GM19328 (cell line): ENCODE data around the gene TBL1XR1.
A peak's percentile ranks its signal among the peaks of the same experiment; 100 is the strongest.

Source experiments
- ATAC-seq: cut with Tn5 transposase; IDR thresholded peaks from one replicate; pipeline ENCODE4 v1.9.1; 2021; ENCODE audit warnings: mild to moderate bottlenecking, moderate library complexity; ENCODE audit not compliant: unreplicated experiment

Gene TBL1XR1

DNA sequence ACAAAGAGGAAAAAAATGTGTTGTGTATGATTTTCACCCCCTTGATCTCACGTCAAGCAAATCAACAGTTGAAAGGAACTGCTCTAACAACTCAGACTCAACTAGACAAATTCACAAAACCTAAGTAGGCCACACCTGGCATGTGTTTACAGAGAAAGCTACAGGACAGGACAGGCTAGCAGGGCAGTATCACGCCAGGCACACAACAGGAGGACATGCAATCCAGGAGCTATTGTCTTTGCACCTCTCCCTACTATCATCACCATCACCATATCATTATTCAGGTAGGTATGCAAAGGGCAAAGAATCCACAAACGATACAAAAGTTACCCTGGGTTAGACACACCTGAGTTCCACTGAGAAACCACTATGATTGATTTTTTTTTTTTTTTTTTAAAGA lies 86.4 kb downstream of the TBL1XR1 start:
- ATAC-seq = no peak

DNA sequence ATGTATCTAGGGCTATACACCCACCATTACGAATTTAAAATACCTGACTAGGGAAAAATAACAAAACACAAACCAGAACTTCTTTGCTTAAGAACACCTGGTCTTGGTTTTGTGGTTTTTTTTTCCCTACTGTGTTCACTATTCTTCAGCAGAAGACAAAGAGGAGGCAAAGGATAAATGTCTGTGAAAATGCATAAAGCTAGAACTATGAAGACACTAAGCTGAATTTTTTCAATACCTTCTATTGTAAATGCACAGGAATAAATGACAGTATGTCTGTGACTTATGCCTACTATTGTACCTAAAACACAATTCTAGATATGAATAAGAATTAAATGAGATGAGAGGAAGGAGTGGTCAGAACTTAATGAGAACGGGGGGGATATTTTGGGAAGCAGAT lies 86.9 kb downstream of the TBL1XR1 start:
- no peak for ATAC-seq

DNA sequence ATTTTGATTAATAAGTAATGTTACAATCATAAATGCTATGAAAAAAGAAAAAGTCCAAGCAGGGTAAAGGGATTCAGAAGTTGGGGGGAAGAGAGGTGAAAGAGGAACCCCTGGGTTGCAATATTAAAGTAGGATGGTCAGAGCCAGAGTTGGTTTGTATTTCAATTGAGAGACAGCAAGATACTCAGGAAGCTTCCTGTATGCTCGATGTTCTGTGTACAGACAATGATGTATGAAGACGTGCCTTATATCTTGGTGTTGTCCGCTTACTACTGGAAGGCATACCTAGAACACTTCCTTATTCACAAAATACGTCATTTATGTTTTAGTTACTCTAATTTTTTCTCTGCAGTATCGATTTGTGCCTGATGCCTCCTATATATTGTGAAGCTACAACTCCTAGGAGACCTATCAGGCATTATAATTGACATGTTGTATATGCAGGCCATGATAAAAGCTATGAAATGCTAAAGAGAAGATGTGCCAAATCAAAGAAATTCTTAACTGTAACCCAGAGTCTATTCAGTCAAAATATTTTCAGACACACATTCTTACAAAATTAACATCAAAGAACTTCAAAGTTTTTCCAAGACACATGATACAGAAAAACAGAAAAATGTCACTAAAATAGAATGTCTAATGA lies 87.5 kb downstream of the TBL1XR1 start:
- peak; percentile 49 for ATAC-seq

DNA sequence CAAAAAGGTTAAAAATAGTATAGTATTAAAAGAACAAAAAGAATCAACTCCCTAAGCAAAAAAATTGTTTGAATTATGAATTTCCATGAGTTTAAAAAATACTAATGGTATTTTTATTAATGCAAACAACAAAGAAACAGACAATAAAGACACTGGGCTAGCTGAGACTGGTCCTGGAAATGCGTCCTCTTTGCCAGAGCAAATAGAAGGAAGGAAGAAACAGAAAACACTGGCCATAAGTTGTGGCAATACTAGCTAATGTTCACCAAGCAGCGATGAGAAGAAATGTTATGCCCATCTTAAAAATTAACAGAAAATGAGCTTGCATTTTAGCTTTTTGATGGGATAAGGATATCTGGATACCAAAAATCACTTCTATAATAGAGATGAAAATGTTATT lies 88.6 kb downstream of the TBL1XR1 start:
- no peak for ATAC-seq

DNA sequence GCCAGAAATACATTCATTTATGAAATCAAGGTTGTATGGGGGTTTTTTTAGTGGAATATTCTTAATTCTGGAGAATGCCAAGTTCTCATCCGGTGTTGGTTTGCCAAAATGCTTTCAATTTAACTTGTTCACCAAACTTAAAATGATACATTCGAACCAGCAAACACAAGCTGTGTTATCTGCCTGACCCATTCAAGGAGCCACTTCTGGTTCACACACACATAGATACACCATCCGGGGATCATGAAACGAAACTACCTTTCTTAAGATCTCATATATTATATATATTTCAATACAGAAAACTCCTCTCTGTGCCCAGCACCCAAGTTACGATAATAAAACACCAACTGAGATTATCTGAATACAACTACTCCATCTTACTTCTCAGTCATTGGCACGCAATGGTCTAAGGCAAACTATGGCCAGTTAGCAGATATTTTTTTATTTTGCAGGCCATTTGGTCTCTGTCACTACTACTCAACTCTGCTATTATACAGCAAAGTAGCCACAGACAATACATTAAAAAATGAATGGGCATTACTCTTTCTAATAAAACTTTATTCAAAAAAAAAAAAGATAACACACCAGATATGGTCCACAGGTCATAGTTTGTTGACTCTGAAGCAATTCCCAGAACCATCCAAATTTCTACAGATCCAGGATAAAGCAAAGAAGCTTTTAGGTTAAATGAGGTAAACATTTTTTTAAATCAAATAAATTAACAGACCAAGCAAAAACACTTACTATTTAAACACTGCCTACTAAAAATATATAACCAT lies 89.6 kb downstream of the TBL1XR1 start:
- no peak for ATAC-seq

DNA sequence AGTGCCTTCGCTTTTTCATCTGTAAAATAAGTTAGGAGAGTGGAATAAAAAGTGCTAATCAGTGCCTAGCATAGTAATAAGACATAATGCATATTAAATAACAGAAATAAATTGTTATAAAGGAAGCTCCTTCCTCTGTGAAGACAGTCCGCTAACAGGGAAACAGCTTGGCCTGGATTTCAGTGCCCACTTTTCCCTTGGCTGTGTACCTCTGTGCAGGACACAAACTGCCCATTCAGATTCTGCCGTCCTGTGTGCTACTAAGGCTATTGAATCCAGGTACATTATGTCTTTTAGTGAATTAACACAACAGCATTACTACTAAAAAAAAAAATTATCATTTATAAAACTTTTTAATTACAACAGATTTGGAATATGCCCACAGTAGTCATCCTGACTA lies 90.7 kb downstream of the TBL1XR1 start:
- ATAC-seq = no peak

DNA sequence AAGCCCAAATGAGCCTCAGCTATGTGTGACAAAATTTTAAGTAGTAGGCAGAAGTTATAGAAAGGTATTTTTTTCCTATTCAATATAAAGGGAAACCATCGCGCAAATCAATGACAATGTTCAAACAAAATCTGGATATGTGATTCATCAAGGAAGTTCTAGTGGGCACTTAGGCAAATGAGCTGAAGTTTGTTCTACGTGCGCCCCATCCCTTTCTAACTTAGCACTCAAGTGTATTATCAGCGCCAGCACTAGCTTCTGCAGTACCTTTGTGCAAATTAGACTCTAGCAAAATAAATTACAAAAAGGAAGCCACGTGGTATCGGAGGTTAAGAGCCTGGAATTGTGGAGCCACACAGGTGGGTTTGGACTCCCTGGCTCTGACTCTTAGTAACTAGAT lies 91.1 kb downstream of the TBL1XR1 start:
- ATAC-seq = no peak

DNA sequence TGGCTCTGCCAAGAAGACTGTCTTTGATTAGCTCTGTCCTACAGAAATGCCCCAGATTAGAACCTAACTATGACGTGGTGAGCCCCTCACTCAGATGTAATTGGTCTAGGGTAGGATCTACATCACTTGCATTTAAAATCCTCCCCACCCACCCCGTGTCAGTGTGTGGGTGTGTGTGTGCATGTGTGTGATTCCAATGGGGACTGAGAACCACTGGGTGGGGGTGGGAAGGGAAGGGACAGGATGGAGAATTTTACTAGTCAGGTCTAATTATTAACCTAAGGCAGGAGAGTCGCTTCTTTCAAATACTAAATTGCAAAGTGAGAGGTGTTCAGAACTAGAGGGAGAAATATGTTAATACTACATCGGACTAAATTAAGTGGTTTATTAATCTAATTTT lies 91.7 kb downstream of the TBL1XR1 start:
- ATAC-seq = no peak

DNA sequence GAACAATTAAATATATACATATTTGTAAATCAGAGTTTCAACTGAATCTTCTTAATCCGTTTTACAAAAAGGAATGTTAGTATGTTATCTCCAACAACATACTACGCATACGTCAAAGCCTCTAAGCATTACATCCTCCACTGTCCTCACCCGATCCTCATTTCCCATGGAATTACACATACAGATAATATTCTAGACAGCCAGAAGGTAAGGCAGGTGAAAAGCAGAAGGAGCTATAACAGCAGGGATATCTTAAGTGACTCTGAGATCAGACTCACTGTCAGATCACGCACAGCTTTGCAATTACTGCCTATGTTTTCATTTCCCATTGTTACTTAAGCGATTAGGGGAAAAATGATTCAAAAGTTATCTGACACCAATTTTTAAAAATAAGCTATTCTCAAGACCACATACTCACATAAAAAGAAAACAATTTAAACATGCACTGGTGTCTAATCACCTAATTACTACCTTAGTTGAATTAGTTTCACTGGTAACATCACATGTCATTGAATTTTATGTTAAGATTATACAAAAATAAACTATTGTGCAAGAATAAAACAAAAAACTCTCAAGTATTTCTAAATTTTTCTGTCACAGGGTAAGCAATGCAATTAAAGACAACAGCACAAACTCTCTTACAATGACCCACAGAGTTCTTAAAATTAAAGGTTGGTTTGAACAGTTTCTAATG lies 92.8 kb downstream of the TBL1XR1 start:
- ATAC-seq = no peak

DNA sequence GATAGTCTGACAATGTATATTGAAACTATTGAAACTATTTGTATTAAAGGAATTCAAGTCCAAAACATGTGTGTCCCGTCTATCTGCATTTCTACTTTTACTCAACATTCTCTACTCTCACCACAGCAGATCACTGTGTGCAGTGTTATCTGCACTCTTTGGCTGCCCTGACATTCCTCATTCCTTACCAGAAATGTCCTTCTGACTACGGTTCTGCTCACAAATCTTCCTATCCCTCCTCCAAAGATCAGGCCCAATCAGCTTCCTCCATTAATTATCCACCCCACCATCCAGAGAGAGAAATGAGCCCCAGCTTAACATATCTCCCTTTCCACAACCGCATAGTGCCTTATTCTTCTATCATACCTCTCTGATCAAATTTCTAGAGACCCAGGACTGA lies 94.7 kb downstream of the TBL1XR1 start:
- ATAC-seq = no peak

DNA sequence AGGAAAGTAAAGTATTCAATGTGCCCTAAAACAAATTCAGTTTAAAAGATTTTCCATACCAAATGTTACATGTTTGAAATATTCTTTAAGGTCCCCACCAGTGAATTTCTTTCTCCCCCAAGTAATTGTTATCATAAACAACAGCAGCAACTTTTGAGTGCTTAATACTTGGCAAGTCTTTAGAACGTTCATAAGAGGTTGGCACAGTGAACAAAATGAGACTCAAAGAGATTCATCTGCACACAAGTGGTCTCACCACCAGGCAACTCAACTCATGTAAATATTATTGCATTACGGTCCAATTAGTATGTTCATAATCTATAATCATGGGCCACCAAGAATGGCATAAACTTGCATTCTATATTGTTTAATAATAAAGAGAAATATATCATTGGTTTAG lies 98.7 kb downstream of the TBL1XR1 start:
- no peak for ATAC-seq

DNA sequence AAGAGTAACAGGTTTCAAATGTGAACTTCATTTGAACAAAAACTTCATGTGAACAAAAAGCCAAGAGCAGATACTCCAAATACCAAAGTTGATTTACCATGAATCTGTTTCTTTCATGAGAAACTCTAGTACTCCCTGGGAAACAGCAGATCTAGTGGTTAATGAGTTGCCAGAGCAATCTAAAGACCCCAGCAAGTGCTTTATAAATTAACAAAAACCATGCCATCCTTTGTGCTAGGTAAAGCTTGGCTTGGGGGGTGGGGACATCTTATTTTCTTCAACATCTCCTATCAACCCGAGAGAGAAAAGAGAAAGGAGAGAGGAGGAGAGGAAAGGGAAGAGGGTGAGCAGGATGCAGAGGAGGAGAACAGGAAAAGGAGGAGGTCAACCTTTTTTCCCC lies 100.7 kb downstream of the TBL1XR1 start:
- ATAC-seq = no peak

DNA sequence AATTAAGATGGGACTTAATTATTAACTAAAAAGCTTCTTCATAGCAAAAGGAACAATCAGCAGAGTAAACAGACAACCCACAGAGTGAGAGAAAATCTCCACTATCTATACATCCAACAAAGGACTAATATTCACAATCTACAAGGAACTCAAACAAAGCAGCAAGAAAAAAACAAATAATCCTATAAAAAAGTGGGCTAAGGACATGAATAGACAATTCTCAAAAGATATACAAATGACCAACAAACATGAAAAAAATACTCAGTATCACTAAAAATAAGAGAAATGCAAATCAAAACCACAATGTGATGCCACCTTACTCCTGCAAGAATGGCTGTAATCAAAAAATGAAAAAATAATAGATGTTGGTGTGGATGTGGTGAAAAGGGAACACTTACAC lies 103.3 kb downstream of the TBL1XR1 start:
- no peak for ATAC-seq

DNA sequence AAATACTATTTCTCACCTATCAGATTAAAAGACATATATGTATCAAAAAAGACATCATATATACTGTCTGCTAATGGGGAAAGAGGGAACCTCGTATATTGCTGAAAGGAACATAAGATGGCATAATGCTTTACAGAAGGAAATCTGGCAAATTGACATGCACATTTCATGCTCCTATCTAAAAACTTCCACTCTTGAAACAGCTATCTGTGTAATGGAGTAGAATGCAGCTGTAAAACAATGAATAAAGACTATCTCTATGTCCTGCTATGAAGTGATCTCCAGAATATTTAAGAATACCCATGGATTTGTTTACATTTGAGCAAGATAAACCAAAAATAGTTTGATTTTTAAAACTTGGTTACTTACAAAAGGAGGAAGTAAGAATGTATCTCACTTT lies 107.4 kb downstream of the TBL1XR1 start:
- no peak for ATAC-seq

DNA sequence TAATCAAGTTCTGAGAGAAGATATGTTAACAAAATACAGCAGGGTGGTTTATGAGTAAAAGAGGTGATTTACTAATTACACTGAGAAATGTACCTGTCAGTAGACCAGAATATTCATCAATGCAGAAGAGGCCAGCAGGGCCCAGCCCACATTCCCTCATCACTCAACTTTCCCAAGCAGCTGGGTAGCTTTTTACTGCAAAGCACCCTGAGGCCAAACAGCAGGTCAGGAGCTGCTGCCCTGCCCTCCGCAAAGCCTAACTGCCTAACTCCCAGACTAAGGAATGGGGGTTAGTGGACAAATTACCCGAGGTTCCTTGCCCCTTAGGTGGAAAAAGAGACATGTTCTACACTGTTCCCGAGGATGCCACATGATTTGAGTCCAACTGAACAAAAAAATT lies 108.2 kb downstream of the TBL1XR1 start:
- no peak for ATAC-seq

DNA sequence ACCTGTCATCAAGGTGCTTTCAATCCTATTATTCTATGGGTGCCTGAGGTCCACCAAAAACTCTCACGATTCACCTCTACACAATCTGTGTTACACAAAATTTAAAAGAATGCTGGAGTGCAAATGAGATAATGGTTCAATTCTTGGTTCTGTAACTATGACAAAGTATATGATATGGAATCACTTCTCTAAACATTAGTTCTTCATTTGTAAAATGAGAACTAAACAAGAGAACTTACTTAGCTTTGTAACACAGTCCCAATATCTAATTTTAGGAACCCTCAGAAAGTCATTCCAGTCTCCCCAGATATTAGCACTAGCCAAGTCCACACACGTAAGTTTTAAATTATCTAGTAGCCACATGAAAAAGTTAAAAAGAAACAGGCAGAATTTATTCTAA lies 111.5 kb downstream of the TBL1XR1 start:
- ATAC-seq = no peak

DNA sequence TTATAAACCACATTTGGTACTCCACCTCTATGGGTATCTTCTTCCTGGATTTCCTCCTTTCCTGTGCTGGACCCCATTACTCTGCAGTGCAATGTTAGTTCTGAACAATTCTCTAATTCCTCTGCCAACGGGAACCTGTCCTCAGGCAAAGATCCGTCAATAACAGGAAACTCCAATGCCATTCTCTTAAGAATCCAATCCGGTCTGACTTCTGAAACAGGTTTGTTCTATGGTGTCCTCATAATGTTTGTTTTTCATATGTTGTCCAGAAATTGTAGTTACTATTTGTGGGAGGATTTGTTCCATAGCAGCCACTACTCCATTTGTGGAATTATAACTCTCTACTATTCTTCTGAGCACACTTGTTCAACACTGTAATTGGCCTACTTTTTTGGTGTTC lies 112.7 kb downstream of the TBL1XR1 start:
- ATAC-seq = no peak

DNA sequence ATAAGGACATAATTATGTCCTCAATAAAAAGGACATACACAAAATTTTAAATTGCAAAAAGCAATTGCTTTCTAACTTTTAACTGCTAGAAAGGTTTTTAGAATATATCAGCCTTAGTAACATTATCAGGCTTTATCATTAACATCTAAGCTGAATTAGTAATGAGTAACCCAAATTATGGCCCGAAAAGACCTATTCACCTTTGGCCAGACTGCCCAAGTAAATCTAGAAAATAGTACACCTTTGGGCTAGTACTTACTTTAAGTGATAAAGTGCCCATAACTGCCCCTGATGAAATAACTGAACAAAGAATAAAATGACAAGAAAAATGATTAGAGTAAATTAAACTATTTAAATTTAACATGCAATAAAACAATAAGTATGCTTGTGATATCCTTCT lies 117.2 kb downstream of the TBL1XR1 start:
- no peak for ATAC-seq

DNA sequence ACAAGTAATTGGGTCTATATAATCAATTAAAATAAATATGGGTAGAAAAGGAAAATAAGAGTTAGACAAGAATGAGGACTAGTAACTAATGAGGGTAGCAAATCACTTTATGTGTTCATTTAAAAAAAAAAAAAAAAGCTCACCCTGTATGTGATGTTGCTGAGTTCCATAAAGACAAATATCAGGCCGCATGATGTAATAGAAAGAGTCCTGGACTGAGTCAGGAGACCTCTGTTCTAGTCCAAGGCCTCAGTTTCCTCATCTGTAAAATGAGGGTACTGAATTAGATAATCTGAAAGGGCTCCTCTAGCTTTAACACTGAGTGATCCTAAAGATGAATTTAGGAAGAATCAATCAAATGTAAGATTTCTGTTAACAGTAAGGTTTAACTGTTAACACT lies 117.6 kb downstream of the TBL1XR1 start:
- ATAC-seq = no peak

DNA sequence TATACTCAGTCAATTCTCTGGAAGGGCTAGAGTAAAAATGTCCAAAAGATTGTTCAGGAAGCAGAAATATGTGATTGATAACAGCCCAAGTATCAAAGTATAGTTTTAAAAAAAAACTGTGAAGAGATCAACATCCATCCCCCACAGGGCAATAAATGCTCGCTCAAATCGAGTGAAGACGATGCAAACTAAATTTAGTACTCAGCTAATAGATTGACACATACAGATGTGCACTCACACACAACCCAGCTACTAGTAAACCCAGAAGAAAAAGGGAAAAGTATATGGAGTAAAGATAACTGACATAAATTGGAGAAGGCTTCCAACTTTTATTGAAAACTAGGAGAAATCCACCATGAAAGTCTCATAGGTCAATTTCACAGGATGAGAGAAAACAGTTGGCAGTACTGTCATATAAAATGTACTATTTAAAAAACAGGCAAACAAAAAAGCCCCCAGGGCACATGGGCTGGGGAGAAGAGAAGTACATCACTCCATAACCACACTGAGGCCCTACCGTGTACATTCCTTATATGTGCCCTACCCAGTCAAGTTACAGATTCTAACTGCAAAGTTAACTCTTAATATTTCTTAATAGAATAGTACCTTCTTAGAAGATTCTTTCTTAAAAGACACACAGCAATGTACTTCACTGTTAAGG lies 125.7 kb downstream of the TBL1XR1 start:
- no peak for ATAC-seq

DNA sequence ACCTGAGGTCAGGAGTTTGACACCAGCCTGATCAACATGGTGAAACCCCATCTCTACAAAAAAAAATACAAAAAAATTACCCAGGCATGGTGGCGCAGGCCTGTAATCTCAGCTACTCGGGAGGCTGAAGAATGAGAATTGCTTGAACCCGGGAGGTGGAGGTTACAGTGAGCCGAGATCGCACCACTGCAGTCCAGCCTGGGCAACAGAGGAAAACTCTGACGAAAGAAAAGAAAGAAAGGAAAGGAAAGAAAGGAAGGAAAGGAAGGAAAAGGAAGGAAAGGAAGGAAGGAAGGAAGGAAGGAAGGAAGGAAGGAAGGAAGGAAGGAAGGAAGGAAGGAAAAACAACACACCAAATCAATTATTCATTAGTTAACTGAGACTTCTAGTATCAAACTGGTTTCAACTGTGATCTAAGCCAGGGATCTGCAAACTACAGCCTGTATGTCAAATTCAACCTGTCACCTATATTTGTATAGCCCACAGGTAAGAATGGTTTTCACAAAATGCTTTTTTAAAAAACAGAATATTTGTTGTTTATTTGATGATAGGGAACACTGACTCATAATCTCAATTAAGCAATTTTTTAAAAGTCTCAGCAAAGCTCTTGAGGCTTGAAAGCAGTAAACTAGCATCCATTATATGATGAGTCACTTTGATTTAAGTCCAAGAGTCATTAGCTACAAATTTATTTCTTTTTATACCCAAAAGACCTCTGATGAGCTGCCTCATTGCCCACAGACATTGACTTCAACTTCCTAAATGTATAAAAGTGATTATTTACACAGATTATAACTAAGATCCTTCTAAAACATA lies 127.6 kb downstream of the TBL1XR1 start:
- ATAC-seq = no peak
